ENCODE measurements around the gene HYCC1.

The HYCC1 gene

GRCh38 chr7:23016345-23017253 is 2.7 kb upstream of the HYCC1 start:
- DNase-seq (ENCODE audit: low read depth) = no peak

GRCh38 chr7:23014681-23015080 is 751 bp upstream of the HYCC1 start:
- no peak for DNase-seq (ENCODE audit: low read depth)

GRCh38 chr7:23012908-23013714 is 819 bp downstream of the HYCC1 start:
- DNase-seq (ENCODE audit: low read depth) = no peak

DNA sequence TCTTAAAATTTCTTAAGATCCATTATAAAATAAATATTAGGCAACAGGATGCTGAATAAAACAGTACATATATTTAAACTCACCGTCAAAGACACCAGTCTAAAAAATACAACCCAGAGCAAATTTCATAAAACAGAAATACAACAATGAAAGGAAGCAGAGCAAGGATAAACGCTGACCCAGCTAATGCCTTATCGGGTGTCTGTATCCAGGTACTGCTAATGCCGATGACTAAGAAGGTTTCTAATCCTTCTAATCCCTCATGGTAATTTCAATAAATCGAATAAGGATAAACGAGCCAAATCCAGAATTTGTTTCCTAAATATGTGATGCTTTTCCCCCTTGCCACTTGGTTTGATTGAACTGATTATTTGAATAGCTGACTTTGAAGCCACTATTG is 1.7 kb downstream of the HYCC1 start:
- no peak for DNase-seq (ENCODE audit: low read depth)

DNA sequence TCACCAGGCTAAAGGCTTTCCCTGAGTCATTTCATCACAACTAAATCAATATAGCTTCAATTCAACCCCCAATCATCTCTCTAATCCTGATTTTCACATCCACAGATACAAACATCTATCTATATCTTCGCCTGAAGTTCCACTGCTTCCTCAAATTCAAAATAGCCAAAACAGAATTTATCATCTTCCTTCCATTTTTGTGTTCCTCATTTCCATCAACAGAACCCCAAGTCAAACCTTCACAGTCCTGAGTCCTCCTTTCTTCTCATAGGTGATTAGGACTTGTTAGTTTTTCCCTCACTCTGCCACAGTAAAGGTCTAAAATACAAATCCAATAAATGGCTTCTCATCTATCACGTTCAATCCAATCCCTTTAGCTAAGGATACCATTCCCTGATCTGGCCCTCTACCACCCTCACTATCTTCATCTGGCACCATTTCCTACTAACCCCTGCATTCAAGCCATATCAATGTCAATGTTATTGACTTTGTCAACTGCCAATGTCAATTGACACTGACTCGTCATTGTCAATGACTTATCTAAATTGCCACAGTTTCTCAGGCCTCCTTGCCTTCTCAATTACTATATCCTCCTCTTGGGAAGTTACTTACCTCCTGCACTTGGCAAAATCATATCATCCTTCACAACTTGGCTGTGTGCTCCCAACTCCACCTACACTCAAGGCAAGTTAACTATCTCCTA is 2.6 kb downstream of the HYCC1 start:
- no peak for DNase-seq (ENCODE audit: low read depth)

DNA sequence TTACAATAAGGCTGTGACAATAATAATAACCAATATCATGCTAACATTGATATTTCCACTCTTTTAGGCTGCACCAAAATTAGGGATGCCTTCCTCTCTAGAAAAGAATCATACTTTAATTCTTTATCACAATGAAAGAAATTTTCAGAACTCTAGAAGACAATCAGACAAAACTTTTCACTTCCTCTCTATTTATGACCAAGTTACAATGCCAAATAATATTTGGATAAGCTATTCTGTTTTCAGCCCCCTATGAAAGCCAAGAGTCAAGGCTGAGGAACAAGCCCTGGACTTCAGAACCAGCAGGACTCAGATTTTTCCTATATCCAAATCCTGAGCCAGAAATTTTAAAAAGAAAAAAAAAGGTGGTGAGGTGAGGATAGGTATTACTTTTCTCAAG is 4.6 kb downstream of the HYCC1 start:
- DNase-seq (ENCODE audit: low read depth) = no peak

GRCh38 chr7:23004247-23004520 is 9.7 kb downstream of the HYCC1 start:
- no peak for DNase-seq (ENCODE audit: low read depth)

- DNase-seq (ENCODE audit: low read depth) = no peak
These were observed 10.3 kb downstream of the HYCC1 start for GRCh38 chr7:23003505-23004246.

DNA sequence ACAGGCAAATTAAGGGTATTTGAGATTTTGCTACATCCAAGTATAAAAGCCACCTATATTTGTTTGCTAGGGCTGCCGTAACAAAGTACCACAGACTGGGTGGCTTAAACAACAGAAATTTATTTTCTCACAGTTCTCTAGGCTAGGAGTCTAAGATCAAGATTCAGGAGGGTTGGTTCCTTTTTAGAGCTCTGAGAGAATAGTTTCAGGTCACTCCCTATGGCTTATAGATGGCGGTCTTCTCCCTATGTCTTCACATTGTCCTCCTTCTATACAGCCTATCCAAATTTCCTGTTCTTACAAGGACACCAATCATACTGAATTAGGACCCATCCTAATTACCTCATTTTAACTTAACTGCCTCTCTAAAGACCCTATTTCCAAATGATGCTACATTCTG is 11.2 kb downstream of the HYCC1 start:
- no peak for DNase-seq (ENCODE audit: low read depth)

GRCh38 chr7:23001610-23002009 is 12.3 kb downstream of the HYCC1 start:
- DNase-seq (ENCODE audit: low read depth) = no peak

- DNase-seq (ENCODE audit: low read depth) = no peak
These were observed 13.2 kb downstream of the HYCC1 start for GRCh38 chr7:23000597-23001360.

- DNase-seq (ENCODE audit: low read depth) = no peak
These were observed 15.4 kb downstream of the HYCC1 start for GRCh38 chr7:22998519-22998896.

DNA sequence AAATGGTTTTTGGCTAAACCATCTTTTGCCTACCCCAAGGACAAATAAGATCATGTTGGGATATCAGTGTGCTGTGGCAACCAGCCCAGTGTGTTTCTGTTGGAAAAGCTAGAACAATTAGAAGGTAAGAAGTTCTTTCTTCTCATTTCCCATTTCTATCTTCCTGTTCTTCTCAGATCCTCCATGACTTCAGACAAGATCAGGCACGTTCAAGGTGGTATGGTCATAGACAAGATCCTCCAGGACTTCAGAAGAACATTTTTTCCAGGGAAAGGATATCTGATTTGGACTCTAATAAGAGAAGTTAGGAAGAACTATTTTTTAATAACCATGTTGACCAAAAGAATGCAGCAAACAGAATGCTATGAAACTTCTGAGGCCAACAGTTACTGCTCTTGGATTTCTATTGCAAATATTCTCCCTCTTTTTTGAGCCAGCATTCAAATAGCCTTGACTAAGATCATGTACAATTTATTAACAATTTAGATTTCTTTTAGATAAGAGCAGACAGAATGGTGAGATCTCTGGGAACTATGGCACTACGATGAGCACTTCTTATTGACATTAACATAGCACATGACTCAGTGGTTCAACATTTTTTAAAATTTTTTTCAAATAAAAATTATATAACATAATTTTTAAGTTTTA is 15.9 kb downstream of the HYCC1 start:
- no peak for DNase-seq (ENCODE audit: low read depth)

GRCh38 chr7:22996470-22996869 is 17.5 kb downstream of the HYCC1 start:
- no peak for DNase-seq (ENCODE audit: low read depth)

GRCh38 chr7:22995011-22995410 is 18.9 kb downstream of the HYCC1 start:
- DNase-seq (ENCODE audit: low read depth) = no peak

DNA sequence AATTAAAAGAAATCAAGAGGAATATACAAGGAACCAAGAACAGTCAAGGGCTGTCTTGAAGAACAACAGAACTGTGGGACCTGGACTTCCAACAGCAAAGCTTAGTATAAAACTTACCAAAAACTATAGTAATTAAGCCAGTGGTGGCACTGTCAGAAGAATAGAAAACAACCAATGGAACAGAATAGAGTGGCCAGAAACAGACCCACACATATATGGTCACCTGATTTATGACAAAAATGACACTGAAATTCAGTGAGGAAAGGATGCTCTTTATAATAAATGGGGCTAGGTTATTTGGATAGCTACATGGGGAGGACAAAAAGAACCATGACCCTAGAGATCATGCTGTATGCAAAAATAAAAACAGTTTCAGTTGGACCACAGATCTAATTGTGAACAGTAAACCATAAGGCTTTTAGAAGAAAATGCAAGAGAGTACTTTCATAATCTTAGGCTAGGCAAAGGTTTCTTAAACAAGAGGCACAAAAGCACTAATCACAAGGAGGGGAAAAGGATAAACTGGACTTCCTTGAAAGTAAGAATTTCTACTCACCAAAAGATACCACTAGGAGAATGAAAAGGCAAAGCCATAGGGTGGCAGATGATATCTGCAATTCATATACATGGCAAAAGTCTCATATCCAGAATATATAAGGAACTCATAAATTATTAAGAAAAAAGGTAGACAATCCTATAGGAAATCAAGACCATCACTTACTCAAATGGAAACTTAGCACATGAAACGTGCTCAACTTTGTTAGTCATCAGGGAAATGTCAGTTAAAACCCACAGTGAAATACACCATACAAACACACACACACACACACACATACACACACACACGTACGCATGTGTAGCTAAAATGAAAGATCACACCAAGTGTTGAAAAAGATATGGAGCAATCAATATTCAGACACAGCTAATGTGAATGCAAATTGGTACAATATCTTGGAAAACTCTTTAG is 20.8 kb downstream of the HYCC1 start:
- DNase-seq (ENCODE audit: low read depth) = no peak

DNA sequence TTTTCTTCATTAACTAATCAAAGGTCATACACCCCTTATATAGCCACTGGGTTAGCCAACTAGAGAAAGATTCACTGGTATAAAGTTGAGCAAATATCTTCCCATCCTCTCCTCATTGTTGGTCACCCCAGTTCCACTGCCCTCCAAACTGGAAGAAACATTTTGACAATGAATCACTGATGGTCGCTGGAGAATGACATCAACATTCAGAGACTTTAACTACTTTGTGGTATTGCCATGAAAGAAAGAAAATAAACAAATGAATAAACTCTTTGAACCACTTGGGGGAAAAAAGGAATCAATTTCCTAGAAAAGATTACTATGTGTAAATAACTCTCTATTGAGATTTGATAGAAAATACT is 23.4 kb downstream of the HYCC1 start:
- DNase-seq (ENCODE audit: low read depth) = no peak

- no peak for DNase-seq (ENCODE audit: low read depth)
These were observed 24.0 kb downstream of the HYCC1 start for GRCh38 chr7:22989643-22990587.

DNA sequence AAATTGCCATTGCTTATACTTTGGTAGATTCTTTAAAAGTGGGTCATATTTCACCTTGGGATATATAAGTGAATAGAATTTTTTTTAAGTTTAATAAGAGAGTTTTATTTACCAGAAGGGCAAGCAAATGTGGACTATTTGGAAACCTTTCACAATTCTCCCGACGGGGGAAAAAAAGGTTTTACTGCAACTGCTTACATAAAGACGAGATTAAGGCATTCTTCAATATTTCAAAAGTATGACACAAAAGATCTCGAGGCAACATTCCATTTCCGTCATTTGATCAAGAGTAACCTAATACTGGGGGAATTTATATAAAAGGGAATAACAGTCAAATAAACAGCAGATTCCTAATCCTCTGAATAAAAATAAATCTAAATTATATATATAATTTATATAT is 28.5 kb downstream of the HYCC1 start:
- no peak for DNase-seq (ENCODE audit: low read depth)

Data from fibroblast of the conjunctiva (primary cell).